ENCODE results near the gene MAST4.
A peak's percentile ranks its signal among the peaks of the same experiment; 100 is the strongest.
"Not testable (repeated sequence)": the region's sequence is repeated elsewhere in the genome, so short reads cannot be mapped to it uniquely, and the experiment has no call there.

MAST4 gene

DNA sequence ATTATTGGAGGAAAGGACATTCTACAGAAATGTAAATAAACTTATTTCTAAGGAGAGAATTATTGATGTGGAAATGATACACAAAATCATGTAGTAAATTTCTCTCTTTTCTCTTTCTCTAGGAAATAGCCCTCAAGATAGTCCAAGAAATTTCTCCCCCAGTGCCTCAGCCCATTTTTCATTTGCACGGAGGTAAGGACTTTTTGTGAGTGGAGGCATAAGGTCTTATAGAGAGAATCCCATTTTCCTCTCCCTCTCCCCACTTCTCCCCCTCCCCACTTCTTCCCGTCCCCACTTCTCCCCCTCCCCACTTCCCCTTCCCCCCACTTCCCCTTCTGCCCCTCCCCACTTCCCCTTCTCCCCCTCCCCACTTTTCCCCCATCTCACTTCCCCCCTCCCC lies 493.8 kb downstream of the MAST4 start:
- DNase-seq (ENCODE audit: low spot score), result no peak

DNA sequence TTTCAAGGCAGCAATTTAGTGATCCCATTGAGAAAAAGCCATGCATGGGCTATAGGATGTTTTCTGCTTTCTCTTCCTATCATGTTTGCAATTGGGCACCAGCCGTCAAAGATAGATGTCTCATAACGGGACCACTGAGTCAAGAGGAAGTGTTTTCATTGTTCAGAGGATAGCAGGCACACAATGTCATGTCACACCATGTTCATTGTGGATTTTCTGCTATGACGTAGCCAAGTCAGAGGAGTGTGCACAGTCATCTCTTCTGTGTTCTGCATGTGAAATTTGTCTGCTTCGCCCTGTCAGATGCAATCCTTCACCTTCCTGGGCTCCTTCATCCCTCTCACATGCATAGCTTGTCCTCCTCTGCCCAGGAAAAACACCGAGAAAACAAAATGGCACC lies 494.4 kb downstream of the MAST4 start:
- no peak for DNase-seq (ENCODE audit: low spot score)

DNA sequence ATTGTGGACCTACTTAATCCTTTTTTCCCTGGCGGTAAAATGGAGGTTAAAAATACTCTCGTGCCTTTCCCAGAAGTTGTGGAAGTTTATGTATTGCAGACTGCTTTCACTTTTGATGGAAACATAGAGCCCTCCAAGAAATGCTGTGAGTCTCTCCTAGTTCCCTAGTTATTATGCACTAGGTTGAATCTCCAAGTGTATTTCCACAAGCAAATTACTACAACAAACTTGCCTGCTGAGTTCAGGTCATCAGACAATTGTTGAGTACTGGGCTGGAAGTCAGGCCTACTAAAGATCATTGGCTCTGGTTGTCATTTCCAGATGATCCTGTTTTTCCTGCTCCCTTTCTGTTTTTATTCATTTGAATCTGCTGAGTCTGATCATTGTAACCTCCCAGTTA lies 496.3 kb downstream of the MAST4 start:
- no peak for DNase-seq (ENCODE audit: low spot score)

DNA sequence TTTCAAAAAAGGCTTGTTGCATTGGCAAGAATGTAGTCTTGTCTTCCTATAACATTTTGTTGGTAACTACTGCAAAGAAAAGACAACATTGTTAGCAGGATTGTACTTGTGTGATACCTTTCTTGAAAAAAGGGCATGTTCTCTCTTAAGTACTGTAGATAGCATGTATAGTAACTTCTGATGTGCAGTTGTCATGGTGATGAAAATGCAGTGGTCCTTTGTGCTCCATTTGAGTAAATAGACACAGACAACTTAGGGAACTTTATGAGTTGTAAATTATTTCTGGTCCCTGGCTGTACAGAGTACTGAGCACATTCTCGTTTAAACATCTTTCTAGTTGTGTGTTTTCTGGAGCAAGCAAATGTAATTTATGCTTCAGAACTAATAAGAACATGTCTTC lies 497.1 kb downstream of the MAST4 start:
- DNase-seq (ENCODE audit: low spot score), result no peak

DNA sequence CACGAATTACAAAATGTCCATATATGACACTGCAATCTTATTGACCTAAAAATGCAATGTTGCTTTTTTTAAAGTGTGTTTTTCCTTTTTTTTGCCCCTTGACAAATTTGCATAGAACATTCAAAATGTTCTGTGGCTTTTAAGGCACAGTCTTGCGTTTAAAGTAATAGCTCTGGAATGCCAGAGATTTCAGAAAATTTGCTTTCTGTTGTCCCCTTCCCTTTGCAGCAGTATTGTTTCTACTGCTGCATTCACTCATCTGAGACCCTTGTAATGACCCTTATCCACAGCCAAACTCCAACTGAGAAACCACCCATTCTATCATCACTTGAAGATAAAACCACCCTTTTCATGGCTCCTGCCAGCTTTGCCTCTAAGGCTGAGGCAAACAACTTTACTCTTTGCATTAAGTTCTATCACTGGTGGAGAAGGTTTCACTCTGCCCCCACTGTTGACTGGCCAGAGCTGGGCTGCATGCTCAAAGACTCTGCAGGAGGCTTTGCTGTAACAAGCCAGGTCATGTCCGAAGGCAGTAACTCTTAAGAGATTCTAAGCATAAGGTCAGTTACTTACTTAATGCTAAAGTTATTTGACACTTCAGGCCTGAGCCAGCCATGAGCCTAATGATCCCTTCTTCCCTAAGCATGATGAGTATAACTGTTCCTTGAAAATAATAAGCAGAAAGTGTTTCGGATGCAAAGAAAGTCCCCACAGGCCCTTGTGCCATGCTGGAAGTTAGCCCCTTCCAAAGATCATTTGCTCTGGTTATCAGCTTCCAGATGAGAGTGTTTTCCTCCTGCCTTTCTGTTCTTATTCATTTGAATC lies 498.5 kb downstream of the MAST4 start:
- peak; percentile 44 for DNase-seq (ENCODE audit: low spot score)

- peak; percentile 55 for DNase-seq (ENCODE audit: low spot score)
Measured at GRCh38 chr5:67095346-67096171, 499.4 kb downstream of the MAST4 start.

GRCh38 chr5:67098656-67099055 lies 502.5 kb downstream of the MAST4 start:
- no peak for DNase-seq (ENCODE audit: low spot score)

DNA sequence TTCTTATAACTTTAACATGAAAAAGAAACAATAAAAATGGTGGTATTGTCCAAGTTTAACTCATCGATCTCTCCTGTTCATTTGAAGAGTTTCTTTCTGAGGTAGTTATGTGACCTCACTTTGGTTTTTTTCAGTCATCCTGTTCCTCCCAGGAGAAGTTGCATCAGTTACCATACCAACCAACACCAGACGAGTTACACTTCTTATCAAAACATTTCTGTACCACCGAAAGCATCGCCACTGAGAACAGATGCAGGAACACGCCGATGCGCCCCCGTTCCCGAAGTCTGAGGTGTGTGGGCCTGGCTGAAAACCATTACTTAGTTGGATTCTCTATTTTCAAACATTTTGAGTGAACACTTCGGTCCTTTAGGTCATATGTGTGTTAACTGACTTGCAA lies 504.1 kb downstream of the MAST4 start:
- no peak for DNase-seq (ENCODE audit: low spot score)

DNA sequence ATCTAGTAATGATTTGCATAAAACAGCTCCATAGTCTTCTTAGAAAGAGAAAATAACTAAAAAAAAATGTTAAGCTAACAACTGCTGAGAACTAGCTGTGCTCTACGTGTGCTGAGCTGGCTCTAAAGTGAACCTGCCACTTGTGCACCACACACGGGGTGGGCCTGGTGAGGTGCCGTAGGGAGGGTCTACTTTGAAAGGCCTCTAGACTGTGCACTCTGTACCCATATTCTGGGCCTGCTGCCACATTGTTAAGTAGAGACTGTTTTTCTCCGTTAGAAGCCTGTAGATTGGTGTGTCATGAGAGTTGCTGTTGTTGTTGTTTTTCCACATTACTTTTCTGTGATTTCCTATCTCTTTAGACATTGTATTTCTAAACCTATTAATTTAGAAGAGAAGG lies 506.5 kb downstream of the MAST4 start:
- no peak for DNase-seq (ENCODE audit: low spot score)

GRCh38 chr5:67104859-67105258 lies 508.7 kb downstream of the MAST4 start:
- DNase-seq (ENCODE audit: low spot score), result no peak

- DNase-seq (ENCODE audit: low spot score), result no peak
Measured at GRCh38 chr5:67105270-67105669, 509.1 kb downstream of the MAST4 start.

GRCh38 chr5:67106626-67107342 lies 510.6 kb downstream of the MAST4 start:
- DNase-seq (ENCODE audit: low spot score), result no peak

- DNase-seq (ENCODE audit: low spot score), result no peak
Measured at GRCh38 chr5:67111779-67112178, 515.6 kb downstream of the MAST4 start.

- no peak for DNase-seq (ENCODE audit: low spot score)
Measured at GRCh38 chr5:67115246-67115645, 519.1 kb downstream of the MAST4 start.

DNA sequence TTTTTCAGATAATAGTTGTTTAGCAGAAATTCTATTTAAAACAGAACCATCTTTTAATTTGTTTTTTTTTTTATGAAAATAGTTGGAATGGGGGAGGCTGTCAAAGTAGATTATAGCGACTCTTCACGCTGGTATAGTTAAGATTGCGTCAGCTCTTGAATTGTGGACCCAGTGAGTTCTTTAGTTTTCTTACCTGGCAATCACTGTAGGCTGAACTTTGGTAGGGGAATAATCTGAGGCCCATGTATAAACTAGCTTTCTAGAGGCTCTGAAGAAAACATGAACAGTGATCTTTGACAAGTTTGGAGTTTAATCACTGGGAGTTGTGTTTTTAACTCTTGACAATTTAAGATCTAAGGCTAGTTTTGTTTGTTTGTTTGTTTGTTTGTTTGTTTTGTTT lies 519.6 kb downstream of the MAST4 start:
- no peak for DNase-seq (ENCODE audit: low spot score)

DNA sequence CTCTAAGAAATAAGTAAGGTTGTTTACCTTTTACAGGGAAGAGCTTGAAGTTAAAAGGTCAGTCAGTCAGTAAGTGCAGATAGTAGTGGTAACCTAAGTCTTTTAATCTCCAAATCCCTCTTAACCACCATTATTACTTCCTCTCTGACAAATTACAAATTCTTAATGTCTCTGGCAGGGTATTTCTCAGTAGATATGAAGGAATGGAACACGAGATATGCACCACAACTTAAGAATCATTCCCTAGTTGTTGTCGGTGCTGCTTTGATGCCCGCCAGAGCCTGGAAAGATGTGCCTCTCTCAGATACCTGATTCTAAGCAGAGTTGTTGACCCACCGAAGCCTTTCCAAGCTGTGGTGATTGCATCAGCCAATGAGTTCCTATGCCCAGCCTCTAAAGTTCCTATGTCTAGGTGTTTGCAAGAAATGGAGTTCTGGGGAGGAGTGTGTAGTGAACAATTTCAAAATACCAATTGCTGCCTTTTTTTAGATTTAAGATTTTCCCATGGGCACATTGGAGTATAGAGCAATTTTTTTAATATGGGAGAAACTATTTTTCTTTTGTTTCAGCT lies 521.9 kb downstream of the MAST4 start:
- DNase-seq (ENCODE audit: low spot score), result no peak

- DNase-seq (ENCODE audit: low spot score), result no peak
Measured at GRCh38 chr5:67119010-67119409, 522.8 kb downstream of the MAST4 start.

- no peak for DNase-seq (ENCODE audit: low spot score)
Measured at GRCh38 chr5:67120032-67120431, 523.8 kb downstream of the MAST4 start.

DNA sequence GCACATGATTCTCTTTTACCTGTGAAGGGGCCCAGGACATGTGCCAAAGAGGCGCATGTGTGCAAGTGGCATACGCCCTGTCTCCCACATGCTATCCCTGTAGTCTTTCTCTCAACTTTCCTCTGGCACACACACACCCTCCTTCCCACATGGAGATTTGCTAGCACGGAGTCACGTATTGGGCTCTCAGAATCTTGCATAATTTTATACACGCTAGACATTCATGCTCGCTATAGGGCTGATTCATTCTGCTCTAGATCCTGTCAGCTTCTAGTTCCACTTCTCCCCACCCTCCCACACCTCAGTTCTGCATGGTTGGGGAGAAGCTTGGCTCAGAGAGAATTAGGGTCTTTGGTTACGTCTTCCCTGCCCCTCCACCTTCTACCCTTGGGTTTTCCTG lies 527.6 kb downstream of the MAST4 start:
- DNase-seq (ENCODE audit: low spot score), result no peak

- no peak for DNase-seq (ENCODE audit: low spot score)
Measured at GRCh38 chr5:67124556-67124955, 528.4 kb downstream of the MAST4 start.

GRCh38 chr5:67127347-67127895 lies 531.2 kb downstream of the MAST4 start:
- DNase-seq (ENCODE audit: low spot score), result not testable (repeated sequence)

DNA sequence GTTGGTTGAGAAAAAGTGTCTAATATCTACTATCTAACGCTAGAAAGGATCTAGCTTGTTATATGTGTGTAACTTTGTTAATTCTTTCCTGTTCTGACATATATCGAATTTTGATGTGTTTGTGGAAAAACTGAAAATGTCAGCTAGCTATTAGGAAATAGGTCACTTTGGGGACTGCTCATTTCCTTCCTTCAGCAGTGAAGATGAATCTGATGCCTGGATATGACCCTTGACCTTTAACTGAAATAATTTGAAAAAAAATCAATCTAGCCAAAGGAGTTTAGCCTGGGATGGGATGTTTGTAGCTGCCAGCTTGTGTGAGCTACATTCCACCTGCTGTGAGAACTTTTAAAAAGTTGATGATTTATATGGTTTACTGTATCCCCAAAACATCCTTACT lies 533.6 kb downstream of the MAST4 start:
- no peak for DNase-seq (ENCODE audit: low spot score)

Data from AG20443 (cell line).